ENCODE data around the gene FOXP1.

FOXP1 gene

DNA sequence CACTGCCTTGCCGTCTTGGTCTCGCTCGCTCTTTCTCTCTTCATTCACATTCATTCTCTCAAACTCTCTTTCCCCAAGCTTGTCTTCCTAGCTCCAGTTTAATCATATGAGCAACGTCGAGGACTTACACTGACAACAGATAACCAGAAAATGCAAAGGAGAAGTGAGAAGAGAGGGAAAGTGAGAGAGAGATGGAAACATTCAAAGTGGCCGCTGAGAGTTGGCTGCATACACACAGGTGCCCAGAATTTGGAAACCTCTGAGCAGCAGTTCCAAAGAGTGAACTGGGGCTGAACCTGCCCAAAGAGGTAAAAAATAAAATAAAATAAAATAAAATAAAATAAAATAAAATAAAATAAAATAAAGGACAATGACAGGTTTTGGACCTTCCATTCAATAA is 583.0 kb downstream of the FOXP1 start:
- Histone ChIP-seq H3K27ac (no peak overlapping the region), H3K27me3 (replicated peaks) (no peaks in the 10 kb centered on the region), H3K4me3 (ENCODE audit: low read depth, low read length) (no peak overlapping the region), H3K36me3 (replicated peaks) (peaks cover 16% of the 10 kb centered on the region)
- DNase-seq = no peak
- TF ChIP-seq, protein P1, sequence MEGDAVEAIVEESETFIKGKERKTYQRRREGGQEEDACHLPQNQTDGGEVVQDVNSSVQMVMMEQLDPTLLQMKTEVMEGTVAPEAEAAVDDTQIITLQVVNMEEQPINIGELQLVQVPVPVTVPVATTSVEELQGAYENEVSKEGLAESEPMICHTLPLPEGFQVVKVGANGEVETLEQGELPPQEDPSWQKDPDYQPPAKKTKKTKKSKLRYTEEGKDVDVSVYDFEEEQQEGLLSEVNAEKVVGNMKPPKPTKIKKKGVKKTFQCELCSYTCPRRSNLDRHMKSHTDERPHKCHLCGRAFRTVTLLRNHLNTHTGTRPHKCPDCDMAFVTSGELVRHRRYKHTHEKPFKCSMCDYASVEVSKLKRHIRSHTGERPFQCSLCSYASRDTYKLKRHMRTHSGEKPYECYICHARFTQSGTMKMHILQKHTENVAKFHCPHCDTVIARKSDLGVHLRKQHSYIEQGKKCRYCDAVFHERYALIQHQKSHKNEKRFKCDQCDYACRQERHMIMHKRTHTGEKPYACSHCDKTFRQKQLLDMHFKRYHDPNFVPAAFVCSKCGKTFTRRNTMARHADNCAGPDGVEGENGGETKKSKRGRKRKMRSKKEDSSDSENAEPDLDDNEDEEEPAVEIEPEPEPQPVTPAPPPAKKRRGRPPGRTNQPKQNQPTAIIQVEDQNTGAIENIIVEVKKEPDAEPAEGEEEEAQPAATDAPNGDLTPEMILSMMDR (IDR thresholded peaks at IDR 0.05; ENCODE audit: low read depth, low read length, missing control alignments) = no peak
- in situ Hi-C loops (cut with HindIII; ENCODE audit: low pct_ligation_motif_present, low sequenced_read_pairs) = no loop called here

DNA sequence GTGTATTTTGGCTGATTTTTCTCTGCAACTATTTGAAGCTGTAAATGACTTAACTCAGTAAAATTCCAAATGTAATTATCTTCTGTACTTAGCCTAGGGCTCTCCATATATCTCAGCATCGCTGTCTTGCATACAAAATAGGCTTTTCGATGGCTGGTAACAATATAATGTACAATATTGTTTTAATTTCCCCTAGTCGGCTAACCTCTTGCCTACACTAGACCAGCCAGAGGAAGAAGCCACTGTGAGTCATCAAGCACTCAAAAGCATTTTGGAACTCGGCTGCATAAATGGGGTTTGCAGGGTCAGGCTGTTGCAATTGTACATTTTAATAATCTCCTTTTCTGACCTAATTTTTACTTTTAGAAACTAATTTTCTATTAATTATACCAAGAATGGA is 583.8 kb downstream of the FOXP1 start:
- H3K4me3 ChIP-seq (ENCODE audit: low read depth, low read length) = no peak overlapping the region
- TF ChIP-seq, protein P1 (IDR thresholded peaks at IDR 0.05; ENCODE audit: low read depth, low read length, missing control alignments) = no peak
- H3K27me3 ChIP-seq (replicated peaks) = no peaks in the 10 kb centered on the region
- in situ Hi-C loops (cut with HindIII; ENCODE audit: low pct_ligation_motif_present, low sequenced_read_pairs) = no loop called here
- H3K36me3 ChIP-seq (replicated peaks) = peaks cover 16% of the 10 kb centered on the region
- H3K27ac ChIP-seq = peak overlapping the region; percentile 53
- peak; percentile 78 for DNase-seq

GRCh38 chr3:70996082-70996481 is 587.4 kb downstream of the FOXP1 start:
- TF ChIP-seq, protein P1 (IDR thresholded peaks at IDR 0.05; ENCODE audit: low read depth, low read length, missing control alignments) = no peak
- no peak overlapping the region for H3K27ac ChIP-seq
- H3K36me3 ChIP-seq (replicated peaks) = peaks cover 28% of the 10 kb centered on the region

GRCh38 chr3:70994644-70995043 is 588.9 kb downstream of the FOXP1 start:
- Histone ChIP-seq H3K27me3 (replicated peaks) (no peaks in the 10 kb centered on the region), H3K27ac (no peak overlapping the region), H3K36me3 (replicated peaks) (peaks cover 26% of the 10 kb centered on the region), H3K4me3 (ENCODE audit: low read depth, low read length) (no peak overlapping the region)
- in situ Hi-C loops (cut with HindIII; ENCODE audit: low pct_ligation_motif_present, low sequenced_read_pairs) = no loop called here
- DNase-seq = no peak
- TF ChIP-seq, protein P1 (IDR thresholded peaks at IDR 0.05; ENCODE audit: low read depth, low read length, missing control alignments) = no peak

More at GRCh38 chr3:70996082-70996481, 587.4 kb downstream of the FOXP1 start:
- H3K4me3 ChIP-seq (ENCODE audit: low read depth, low read length) = no peak overlapping the region
- DNase-seq = no peak
- H3K27me3 ChIP-seq (replicated peaks) = no peaks in the 10 kb centered on the region
- in situ Hi-C loops (cut with HindIII; ENCODE audit: low pct_ligation_motif_present, low sequenced_read_pairs) = no loop called here

GRCh38 chr3:70992562-70993204 is 590.8 kb downstream of the FOXP1 start:
- in situ Hi-C loops (cut with HindIII; ENCODE audit: low pct_ligation_motif_present, low sequenced_read_pairs) = no loop called here

More at GRCh38 chr3:70992562-70993204, 590.8 kb downstream of the FOXP1 start:
- no peak for DNase-seq
- Histone ChIP-seq H3K27ac (peak overlapping the region; percentile 67), H3K4me3 (ENCODE audit: low read depth, low read length) (no peak overlapping the region), H3K36me3 (replicated peaks) (peaks cover 29% of the 10 kb centered on the region), H3K27me3 (replicated peaks) (no peaks in the 10 kb centered on the region)
- TF ChIP-seq, protein P1 (IDR thresholded peaks at IDR 0.05; ENCODE audit: low read depth, low read length, missing control alignments) = no peak
